Measurements from ENCODE around the gene TRPM8. TPM values are rescaled to one million over a fixed set of nuclear protein-coding genes. Genes with fewer than 3 reads are reported as not detected.

The TRPM8 gene
- total and polyA plus RNA-seq, 2 experiments from 2014 or later = not detected

- Histone ChIP-seq H4K20me1 (ENCODE audit: insufficient read depth) (no peaks in the 10 kb centered on the region), H3K27ac (no peak overlapping the region; the same call in 1 of the 2 replicates), H3K4me1 (ENCODE audit: insufficient read depth) (peaks cover 18% of the 10 kb centered on the region), H3F3A (ENCODE audit: insufficient read depth) (peaks cover 6% of the 10 kb centered on the region; the same call in 1 of the 2 replicates), H3K9ac (no peak overlapping the region), H3K36me3 (ENCODE audit: low read depth) (no peaks in the 10 kb centered on the region), H3K27me3 (replicated peaks; ENCODE audit: insufficient read depth) (peaks cover 9% of the 10 kb centered on the region; the same call in 1 of the 2 replicates), H3K79me2 (ENCODE audit: insufficient read depth) (no peaks in the 10 kb centered on the region), H3K4me2 (ENCODE audit: unreplicated experiment) (peak overlapping the region; percentile 3), H3K9me3 (ENCODE audit: low read depth) (no peaks in the 10 kb centered on the region), H3K4me3 (no peak overlapping the region), H3K9me2 (ENCODE audit: insufficient read depth) (no peaks in the 10 kb centered on the region), H2AFZ (no peak overlapping the region)
- in situ Hi-C loops (cut with MboI) = loop anchor here (10.0 to 25.0 kb wide), 2 partner anchors 520 to 1138 kb away; partner anchors contain the start of gene ARL4C
- no peak for TF ChIP-seq EZH2phosphoT487 (IDR thresholded peaks at IDR 0.05; ENCODE audit: insufficient read depth, low read depth)
- no peak for TF ChIP-seq EZH2 (IDR thresholded peaks at IDR 0.05; ENCODE audit: insufficient read depth, poor library complexity, severe bottlenecking)
- peak; percentile 93 for DNase-seq
- 1 to 3% methylated on average over 4 of the region's 4 CpGs for WGBS, 2 experiments (ENCODE audit: low coverage in 1 of 2, low lambda C conversion rate in 2 of 2, missing lambda C conversion rate in 2 of 2)
These were observed 57.4 kb downstream of the TRPM8 start for GRCh38 chr2:233974530-233975071.

- WGBS, 2 experiments (ENCODE audit: low coverage in 1 of 2, low lambda C conversion rate in 2 of 2, missing lambda C conversion rate in 2 of 2) = 66 to 74% methylated on average over 5 of the region's 5 CpGs
- Histone ChIP-seq H3K79me2 (ENCODE audit: insufficient read depth) (no peaks in the 10 kb centered on the region), H3K4me1 (ENCODE audit: insufficient read depth) (peaks cover 27% of the 10 kb centered on the region), H3K27ac (no peak overlapping the region), H3K9ac (no peak overlapping the region), H3K4me3 (no peak overlapping the region), H3K9me3 (ENCODE audit: low read depth) (no peaks in the 10 kb centered on the region), H3F3A (ENCODE audit: insufficient read depth) (peaks cover 7% of the 10 kb centered on the region; the same call in 1 of the 2 replicates), H3K9me2 (ENCODE audit: insufficient read depth) (no peaks in the 10 kb centered on the region), H2AFZ (no peak overlapping the region), H3K27me3 (replicated peaks; ENCODE audit: insufficient read depth) (no peaks in the 10 kb centered on the region), H3K4me2 (ENCODE audit: unreplicated experiment) (no peak overlapping the region), H4K20me1 (ENCODE audit: insufficient read depth) (no peaks in the 10 kb centered on the region), H3K36me3 (ENCODE audit: low read depth) (no peaks in the 10 kb centered on the region)
- in situ Hi-C loops (cut with MboI) = loop anchor here (10.0 to 25.0 kb wide), 2 partner anchors 519 to 1136 kb away; partner anchors contain the start of gene ARL4C
- no peak for TF ChIP-seq EZH2 (IDR thresholded peaks at IDR 0.05; ENCODE audit: insufficient read depth, poor library complexity, severe bottlenecking)
- TF ChIP-seq EZH2phosphoT487 (IDR thresholded peaks at IDR 0.05; ENCODE audit: insufficient read depth, low read depth) = no peak
- DNase-seq = no peak
These were observed 58.9 kb downstream of the TRPM8 start for GRCh38 chr2:233976087-233976486.

GRCh38 chr2:233976690-233977294, 59.6 kb downstream of the TRPM8 start:
- peak; percentile 75 for DNase-seq
- no peak for TF ChIP-seq EZH2 (IDR thresholded peaks at IDR 0.05; ENCODE audit: insufficient read depth, poor library complexity, severe bottlenecking)
- TF ChIP-seq EZH2phosphoT487 (IDR thresholded peaks at IDR 0.05; ENCODE audit: insufficient read depth, low read depth) = no peak
- Histone ChIP-seq H3K79me2 (ENCODE audit: insufficient read depth) (no peaks in the 10 kb centered on the region), H3K4me1 (ENCODE audit: insufficient read depth) (peaks cover 34% of the 10 kb centered on the region), H3K4me3 (no peak overlapping the region), H3K27ac (no peak overlapping the region), H3K9me2 (ENCODE audit: insufficient read depth) (no peaks in the 10 kb centered on the region), H3K9ac (no peak overlapping the region), H4K20me1 (ENCODE audit: insufficient read depth) (no peaks in the 10 kb centered on the region), H2AFZ (no peak overlapping the region), H3K9me3 (ENCODE audit: low read depth) (no peaks in the 10 kb centered on the region), H3K36me3 (ENCODE audit: low read depth) (no peaks in the 10 kb centered on the region), H3K4me2 (ENCODE audit: unreplicated experiment) (no peak overlapping the region), H3F3A (ENCODE audit: insufficient read depth) (peaks cover 14% of the 10 kb centered on the region), H3K27me3 (replicated peaks; ENCODE audit: insufficient read depth) (no peaks in the 10 kb centered on the region)
- in situ Hi-C loops (cut with MboI) = loop anchor here (10.0 to 25.0 kb wide), 2 partner anchors 518 to 1136 kb away; partner anchors contain the start of gene ARL4C
- WGBS, 2 experiments (ENCODE audit: low coverage in 1 of 2, low lambda C conversion rate in 2 of 2, missing lambda C conversion rate in 2 of 2) = 49 to 50% methylated on average over 8 of the region's 8 CpGs

GRCh38 chr2:233977296-233977837, 60.2 kb downstream of the TRPM8 start:
- Histone ChIP-seq H3K4me3 (no peak overlapping the region), H4K20me1 (ENCODE audit: insufficient read depth) (no peaks in the 10 kb centered on the region), H3K79me2 (ENCODE audit: insufficient read depth) (no peaks in the 10 kb centered on the region), H3F3A (ENCODE audit: insufficient read depth) (peaks cover 19% of the 10 kb centered on the region), H3K9me2 (ENCODE audit: insufficient read depth) (no peaks in the 10 kb centered on the region), H3K27me3 (replicated peaks; ENCODE audit: insufficient read depth) (no peaks in the 10 kb centered on the region), H3K9me3 (ENCODE audit: low read depth) (no peaks in the 10 kb centered on the region), H3K27ac (no peak overlapping the region), H3K4me2 (ENCODE audit: unreplicated experiment) (no peak overlapping the region), H3K9ac (no peak overlapping the region), H3K36me3 (ENCODE audit: low read depth) (no peaks in the 10 kb centered on the region), H2AFZ (no peak overlapping the region), H3K4me1 (ENCODE audit: insufficient read depth) (peaks cover 38% of the 10 kb centered on the region)
- in situ Hi-C loops (cut with MboI) = loop anchor here (10.0 to 25.0 kb wide), 2 partner anchors 517 to 1135 kb away; partner anchors contain the start of gene ARL4C
- TF ChIP-seq EZH2phosphoT487 (IDR thresholded peaks at IDR 0.05; ENCODE audit: insufficient read depth, low read depth) (no peak), EZH2 (IDR thresholded peaks at IDR 0.05; ENCODE audit: insufficient read depth, poor library complexity, severe bottlenecking) (no peak)
- DNase-seq = no peak
- WGBS, 2 experiments (ENCODE audit: low coverage in 1 of 2, low lambda C conversion rate in 2 of 2, missing lambda C conversion rate in 2 of 2) = 81 to 85% methylated on average over 8 of the region's 8 CpGs

Data from GM23248 (cell line).